Activated CD4-positive, CD25-positive, alpha-beta regulatory T cell treated with anti-CD3 and anti-CD28 coated beads, Interleukin-2, amount 50 U/mL, for 72 hours (primary cell): ENCODE measurements around the gene RAB1A.

Experiments
- DNase-seq: peaks from one replicate; pipeline ENCODE4 v3.0.0; 2021

RAB1A gene

DNA sequence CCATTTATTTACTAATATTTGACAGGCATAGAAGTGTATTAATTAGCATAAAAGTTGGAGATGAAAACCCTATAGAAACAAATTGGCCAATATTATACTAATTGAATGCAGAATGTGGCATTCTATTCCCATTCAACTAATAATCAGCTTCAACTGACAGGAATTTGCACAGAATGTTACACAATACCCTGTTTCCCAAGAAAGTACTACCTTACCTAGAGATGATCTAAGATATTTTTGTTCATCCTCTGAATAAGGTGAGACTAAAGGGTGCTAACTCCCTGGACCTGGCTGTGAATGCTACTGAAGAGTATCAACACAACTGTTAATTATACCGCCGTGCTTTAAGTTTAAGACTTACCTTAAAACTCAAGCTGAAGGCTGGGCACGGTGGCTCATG, 44.8 kb downstream of the RAB1A start:
- DNase-seq, result no peak

DNA sequence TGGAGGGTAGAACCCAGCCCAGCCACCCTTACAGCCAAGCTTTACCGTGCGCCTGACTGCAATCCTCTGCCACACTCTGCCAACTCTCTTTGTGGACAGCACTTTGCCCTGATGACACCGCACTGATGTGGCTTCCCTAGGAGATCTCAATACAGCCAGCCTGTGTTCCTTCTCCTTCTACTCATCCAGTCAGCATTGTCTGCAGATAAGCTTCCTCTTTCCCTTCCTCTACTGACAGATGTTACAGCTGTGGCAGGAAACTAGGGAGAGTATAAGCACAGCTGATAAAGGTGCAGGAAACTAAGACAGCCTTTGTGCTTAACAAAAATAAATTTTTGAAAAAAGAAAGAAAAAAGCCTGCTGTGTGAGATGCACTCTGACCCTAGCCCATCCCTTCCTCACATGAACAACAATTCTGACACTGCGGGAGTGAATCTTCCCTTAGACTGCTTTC, 48.6 kb downstream of the RAB1A start:
- no peak for DNase-seq

DNA sequence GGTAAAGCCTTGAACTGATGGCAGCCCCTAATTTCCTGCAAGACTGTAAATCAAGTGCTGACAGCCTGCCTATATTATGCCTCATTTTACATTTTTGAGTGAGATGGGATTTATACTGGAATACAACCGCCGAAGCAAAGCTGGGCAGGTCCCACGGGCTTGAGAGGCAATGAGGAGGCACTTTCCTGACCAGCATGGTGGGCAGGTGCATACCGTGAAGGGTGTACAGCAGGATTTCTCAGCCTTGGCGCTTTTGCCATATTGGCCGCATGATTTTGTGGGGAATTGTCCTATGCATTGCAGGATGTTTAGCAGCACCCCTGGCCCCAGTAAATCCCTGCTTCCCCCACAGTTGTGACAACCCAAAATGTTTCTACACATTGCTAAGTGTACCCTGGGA, 50.9 kb downstream of the RAB1A start:
- no peak for DNase-seq

- DNase-seq, result no peak
Measured at GRCh38 chr2:65077898-65078297, 52.0 kb downstream of the RAB1A start.

- no peak for DNase-seq
Measured at GRCh38 chr2:65076345-65076710, 53.6 kb downstream of the RAB1A start.

DNA sequence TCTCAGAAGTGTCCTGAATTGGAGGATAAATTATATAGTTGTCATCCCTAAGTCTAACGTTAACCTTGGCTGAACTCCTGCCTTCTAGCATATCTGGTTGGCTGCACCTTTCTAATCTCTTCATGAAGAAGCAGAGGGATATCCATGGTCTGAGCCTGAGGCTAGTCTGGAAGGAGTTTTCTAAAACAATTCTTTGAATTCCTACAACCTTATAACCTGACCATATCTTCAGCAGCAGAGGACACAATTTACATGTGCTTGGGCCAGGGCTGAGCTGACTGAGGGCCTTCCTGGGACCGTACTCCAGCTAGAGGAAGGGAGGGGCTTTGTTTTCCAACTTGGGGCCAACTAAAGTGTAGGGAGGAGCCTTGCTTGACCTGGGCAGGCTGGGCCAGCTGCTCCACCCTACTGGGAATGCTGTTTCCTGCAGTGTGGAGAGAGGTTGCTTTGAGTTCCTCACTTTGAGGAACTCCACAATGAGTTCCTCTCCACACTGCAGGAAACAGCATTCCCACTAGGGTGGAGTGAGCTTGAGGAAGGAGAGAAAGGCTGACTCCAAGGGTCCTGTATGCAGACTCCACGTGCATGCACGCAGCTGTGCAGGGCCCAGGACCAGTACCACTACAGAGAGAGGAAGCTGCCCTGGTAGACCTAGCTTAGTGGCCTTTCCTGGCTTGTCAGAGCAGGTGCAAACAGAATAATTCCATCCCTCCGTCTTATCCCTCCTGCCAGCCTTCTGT, 54.1 kb downstream of the RAB1A start:
- DNase-seq, result no peak

DNA sequence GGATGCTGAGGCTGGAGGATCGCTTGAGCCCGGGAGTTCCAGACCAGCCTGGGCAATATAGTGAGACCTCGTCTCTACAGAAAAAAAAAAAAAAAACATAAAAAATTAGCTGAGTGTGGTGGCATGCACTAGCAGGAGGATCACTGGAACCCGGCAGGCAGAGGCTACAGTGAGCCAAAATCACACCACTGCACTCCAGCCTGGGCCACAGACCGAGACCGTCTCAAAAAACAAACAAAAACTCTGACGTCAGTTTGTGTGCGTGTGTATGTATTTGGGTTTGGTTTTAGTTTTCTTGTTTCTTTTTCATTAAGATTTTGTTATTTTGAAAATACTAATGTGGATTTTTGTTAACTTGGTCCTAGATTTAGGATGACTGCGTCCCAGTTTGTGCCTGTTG, 54.7 kb downstream of the RAB1A start:
- DNase-seq, result no peak

DNA sequence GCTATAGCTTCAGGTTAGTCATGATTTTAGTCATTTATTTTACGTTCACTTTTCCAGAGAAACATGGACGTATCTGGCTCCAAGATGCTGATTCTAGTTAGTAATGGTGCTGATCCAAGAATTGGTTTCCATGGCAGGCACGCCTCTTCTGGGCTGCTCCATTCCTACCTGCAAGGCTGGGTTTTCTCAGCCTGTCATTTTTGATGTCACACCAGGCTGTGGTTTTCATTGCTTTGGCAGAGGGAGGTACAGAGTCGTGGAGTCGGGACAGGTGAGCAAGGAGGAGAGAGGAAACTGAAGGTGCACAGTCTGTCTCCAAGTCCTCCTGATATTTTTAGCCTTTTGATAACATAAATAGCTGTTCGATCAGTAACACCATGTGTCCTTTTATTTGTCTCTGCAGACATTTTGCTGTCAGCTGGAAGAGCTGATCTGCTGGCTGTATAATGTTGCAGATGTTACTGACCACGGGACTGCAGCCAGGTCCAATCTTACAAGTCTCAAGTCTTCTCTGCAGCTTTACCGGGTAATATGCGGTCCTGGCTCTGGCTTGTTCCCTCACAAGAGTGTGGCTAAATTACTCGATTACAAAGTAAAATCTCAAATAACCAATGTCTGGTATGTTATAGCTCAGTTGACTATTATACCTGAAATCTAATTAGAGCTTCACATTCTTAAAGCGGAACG, 55.9 kb downstream of the RAB1A start:
- no peak for DNase-seq

- no peak for DNase-seq
Measured at GRCh38 chr2:65072181-65072970, 57.5 kb downstream of the RAB1A start.

GRCh38 chr2:65071499-65072180, 58.3 kb downstream of the RAB1A start:
- no peak for DNase-seq

- DNase-seq, result no peak
Measured at GRCh38 chr2:65070856-65071255, 59.0 kb downstream of the RAB1A start.

- DNase-seq, result no peak
Measured at GRCh38 chr2:65070172-65070830, 59.6 kb downstream of the RAB1A start.

DNA sequence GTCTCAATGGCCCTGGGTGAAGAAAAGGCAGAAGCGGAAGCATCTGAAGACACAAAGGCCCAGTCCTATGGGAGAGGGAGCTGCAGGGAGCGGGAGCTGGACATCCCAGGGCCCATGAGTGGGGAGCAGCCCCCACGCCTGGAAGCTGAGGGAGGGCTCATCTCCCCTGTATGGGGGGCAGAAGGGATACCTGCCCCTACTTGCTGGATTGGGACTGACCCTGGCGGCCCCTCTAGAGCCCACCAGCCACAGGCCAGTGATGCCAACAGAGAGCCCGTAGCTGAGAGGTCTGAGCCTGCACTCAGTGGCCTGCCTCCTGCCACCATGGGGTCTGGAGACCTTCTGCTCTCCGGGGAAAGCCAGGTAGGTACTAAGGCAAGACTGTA, 60.5 kb downstream of the RAB1A start:
- DNase-seq, result no peak

GRCh38 chr2:65067806-65068553, 61.9 kb downstream of the RAB1A start:
- no peak for DNase-seq

DNA sequence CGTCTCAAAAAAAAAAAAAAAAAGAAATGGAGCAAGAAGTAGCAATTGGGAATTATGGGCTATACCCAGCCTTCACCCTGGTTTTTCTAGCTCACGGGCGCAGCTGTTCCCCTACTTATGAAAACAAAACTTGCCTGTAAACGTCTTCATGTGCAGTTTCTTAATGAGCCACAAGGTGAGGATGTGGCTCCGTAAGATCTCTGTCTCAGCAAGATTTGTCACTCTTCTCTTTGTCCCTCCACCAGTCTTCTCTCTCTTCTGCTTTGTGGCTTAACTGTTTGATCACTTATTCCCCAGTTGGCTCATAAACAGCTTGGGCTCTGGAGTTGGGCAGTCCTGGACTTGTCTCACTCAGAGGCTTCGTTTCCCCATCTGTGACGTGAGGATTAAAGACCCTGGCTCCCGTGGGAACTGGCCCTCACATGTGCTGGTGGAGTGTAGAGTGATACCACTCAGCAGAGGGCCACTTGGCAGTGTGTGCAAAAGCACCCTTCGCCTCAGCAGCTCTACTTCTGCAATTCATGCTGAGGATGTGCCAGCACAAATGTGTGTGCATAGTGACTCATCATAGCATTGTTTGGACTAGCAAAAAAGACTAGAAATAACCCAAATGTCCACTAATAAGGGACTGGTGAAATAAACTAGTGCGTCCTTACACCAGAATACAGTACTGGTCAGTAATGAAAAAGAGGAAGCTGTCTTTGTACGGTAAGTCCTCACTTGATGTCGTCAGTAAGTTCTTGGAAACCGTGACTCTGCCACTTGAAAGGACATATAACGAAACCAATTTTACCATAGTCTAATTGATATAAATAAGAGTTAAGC, 65.0 kb downstream of the RAB1A start:
- no peak for DNase-seq

DNA sequence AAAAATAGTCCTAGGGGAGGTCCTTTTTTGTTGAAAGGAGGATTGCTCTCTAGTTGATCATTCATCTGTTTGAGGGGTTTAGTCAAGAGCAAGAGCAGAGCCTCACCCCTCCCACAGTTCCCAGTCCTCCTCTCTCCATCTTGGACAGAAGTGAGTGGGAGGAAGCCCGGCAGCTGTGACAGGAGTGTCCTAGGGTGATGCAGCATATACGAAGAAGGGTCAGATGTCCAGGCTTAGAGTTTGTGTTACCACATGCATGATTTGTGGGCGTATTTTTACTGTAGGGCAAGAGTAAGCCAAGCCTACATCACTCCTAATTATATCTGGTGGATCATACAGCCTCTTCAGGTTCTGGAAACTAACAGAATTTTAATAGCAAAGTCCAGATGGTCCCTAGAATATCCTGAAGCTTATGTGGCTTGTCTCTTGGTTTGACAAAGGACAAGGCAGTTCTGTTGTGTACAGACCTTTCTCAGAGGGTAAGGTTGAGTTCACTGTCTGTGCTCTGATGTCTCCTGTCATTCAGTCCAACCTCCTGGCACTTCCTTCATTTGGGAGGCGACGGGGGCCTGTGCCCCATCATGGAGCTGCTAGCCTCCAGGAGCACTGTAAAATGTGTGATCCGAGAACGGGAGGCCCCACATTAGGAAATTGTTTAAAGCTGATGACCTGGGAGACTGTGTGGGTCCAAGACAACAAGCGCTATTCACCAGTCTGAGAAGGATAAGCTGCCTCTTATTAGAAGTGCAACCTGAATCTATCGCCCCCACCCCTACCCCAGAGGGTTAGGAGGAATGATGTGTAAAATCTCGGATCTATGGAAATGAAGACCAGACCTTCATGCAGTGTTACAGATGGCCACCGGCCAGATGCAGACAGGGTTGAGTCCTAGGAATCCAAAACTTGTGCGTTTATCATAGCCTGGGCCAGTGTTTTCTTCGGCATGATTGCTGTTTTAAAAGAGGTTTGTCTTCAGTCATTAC, 66.8 kb downstream of the RAB1A start:
- DNase-seq, result no peak

DNA sequence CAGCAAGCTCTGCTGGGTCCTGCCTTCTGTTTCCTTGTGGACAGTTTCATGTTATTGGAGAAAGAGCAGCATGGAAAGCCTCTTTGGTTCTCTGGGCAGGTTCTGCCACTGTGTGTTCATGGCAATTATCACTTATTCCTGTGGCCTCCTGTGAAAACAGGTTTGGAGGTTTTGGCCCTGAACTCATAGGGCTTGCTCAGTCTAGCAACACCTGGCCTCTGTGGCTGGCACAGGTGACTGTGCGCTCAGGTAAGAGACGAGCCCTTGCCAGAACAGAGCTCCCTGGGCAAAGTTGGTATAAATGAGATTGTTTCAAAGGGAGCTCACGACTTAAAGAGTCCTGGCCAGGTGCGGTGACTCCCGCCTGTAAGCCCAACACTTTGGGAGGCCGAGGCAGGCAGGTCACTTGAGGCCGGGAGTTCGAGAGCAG, 68.0 kb downstream of the RAB1A start:
- DNase-seq, result no peak

GRCh38 chr2:65061146-65061909, 68.6 kb downstream of the RAB1A start:
- no peak for DNase-seq

DNA sequence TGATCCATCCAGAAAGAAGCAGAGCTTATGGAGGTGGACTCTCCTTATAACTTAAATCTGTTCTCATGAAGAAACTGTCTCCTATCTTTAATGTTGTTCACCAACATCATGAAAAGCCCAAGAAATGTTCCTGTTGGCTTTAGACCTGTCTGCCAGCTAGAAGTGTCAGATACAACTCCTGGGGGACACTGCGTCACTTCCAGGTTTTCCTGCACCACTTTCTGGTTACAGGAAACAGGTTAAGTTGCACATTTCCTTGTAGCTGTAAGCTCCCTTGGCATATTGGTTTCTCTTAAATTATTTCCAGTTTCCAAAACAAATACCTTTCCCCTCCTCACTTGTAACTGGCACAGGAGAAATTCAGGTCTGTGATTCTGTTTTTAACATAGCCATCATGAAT, 70.8 kb downstream of the RAB1A start:
- no peak for DNase-seq
